ENCODE results near the gene TMEM214. TPM values are rescaled to one million over a fixed set of nuclear protein-coding genes. Genes with fewer than 3 reads are reported as not detected.

Gene TMEM214, protein sequence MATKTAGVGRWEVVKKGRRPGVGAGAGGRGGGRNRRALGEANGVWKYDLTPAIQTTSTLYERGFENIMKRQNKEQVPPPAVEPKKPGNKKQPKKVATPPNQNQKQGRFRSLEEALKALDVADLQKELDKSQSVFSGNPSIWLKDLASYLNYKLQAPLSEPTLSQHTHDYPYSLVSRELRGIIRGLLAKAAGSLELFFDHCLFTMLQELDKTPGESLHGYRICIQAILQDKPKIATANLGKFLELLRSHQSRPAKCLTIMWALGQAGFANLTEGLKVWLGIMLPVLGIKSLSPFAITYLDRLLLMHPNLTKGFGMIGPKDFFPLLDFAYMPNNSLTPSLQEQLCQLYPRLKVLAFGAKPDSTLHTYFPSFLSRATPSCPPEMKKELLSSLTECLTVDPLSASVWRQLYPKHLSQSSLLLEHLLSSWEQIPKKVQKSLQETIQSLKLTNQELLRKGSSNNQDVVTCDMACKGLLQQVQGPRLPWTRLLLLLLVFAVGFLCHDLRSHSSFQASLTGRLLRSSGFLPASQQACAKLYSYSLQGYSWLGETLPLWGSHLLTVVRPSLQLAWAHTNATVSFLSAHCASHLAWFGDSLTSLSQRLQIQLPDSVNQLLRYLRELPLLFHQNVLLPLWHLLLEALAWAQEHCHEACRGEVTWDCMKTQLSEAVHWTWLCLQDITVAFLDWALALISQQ
- 21.2 and 26.9 TPM in 2 replicates for total RNA-seq

DNA sequence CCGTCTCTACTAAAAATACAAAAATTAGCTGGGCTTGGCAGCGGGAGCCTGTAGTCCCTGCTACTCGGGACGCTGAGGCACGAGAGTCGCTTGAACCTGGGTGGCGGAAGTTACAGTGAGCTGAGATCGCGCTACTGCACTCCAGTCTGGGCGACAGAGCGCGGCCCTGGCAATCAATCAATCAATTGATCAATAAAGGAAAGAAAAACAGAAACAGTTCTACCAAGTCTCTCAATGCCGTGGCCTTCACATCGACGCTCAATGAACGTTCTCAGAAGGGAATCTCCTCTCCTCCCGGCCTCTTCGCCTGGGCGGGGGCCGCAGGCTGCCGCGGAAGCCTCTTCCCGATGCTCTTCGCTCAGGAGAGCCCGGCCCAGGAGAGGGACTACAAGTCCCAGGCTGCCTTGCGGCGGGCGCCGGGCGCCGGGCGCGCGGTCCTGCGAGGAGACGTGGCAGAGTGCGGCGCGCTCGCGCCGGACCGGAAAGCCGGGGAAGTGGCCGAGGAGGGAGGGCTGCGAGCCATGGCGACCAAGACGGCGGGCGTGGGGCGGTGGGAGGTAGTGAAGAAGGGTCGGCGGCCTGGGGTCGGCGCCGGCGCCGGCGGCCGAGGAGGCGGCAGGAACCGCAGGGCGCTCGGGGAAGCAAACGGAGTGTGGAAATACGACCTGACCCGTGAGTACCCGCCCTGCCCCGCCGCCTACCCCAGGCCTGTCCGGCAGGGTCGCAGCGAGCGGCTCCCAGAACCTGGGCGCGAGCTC lies at the start of gene TMEM214:
Gene TMEM214 (plus strand): TSS at position 471 of the 758 bp plus-strand sequence. CDS start 51 bp downstream, at position 522.
- peak; percentile 67 for DNase-seq (ENCODE audit: low read depth, low spot score)

DNA sequence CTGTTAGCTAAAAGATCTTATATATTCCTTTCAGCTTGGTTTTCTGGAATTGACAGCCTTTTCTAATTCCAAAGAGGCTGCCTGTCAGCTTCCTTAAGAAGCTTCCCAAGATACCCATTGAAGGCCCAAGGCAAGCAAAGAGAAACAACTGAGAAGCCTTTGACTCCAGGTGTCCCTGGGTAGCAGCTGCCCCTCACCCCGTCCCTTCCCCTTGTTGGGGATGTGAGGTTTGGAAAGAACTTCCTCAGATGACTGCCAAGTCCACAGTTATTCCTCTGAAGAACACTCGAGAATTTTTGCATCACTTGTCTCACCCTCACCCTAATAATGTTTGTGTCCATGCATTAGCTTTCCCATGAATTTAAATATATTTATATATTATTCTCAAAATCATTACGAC lies 49.0 kb upstream of the TMEM214 start:
- DNase-seq (ENCODE audit: low read depth, low spot score): no peak

DNA sequence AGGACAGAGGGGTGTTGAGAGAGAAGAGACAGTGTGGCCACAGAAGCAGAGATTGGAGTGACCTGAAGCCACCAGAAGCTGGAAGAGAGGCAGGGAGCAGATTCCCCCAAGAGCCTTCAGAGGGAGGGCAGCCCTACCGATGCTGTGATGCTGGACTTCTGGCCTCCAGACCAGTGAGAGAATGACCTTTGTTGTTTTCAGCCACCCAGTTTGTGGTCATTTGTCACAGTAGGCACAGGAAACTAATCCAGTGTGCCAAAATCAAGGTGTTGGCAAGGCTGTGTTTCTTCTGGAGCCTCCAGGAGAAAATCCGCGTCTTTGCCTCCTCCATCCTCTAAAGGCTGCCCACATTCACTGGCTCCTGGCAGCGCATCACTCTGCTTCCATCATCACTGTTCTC lies 47.0 kb upstream of the TMEM214 start:
- no peak for DNase-seq (ENCODE audit: low read depth, low spot score)

DNA sequence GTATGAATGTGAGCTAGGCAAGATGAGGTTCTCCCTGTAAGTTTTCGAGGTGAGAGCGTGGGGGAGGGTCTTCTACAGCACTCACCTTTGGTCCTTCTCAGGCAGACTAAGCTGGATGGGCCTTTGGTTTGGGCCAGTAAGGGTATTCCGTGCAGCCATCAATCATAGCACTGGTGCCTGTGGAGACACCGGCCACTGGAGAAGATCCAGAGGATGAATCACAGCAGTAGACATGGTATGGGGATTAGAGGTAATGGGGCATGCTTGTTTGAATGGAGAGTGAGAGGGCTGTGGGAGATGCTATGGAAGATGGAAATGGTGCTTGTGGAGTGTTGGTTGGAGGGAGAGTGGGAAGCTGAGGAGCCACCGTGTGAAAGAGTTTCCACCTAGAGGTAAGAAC lies 46.2 kb upstream of the TMEM214 start:
- no peak for DNase-seq (ENCODE audit: low read depth, low spot score)

DNA sequence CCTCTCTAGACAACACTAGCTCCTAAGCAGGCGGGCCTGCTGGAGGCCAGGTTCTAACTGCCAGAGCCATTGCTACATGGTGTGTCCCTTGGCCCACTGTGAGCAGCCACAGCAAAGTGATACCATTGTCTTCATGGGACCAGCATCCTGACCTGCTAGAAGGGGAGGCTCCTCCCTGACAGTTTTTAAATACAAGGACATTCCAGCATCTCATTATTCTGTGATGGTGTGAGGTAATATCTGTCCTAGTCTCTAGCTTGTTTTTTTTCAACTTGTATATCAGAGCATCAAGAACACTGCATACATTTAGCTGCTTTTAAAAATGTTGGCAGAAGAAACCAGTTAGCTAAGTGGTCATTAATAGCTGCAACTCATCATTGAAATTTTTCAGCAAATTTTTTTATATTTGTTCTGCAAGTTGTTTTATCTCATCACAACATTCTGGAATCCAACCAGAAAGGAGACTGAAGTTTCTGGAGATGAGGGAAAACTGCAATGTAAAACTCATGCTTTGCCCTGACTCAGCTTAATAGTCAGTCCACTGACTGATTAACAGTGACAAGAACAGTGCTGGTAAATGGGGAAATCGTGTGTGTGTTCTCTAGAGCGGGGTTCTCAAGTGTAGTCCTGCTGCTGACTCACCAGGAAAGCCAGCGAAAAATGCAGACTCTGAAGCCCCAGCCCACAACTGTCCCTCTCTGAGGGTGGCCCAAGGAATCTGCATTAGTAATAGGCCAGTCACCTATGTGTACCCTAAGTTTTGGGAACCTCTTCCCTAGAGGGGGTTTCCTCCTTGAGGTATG lies 44.5 kb upstream of the TMEM214 start:
- DNase-seq (ENCODE audit: low read depth, low spot score): no peak

DNA sequence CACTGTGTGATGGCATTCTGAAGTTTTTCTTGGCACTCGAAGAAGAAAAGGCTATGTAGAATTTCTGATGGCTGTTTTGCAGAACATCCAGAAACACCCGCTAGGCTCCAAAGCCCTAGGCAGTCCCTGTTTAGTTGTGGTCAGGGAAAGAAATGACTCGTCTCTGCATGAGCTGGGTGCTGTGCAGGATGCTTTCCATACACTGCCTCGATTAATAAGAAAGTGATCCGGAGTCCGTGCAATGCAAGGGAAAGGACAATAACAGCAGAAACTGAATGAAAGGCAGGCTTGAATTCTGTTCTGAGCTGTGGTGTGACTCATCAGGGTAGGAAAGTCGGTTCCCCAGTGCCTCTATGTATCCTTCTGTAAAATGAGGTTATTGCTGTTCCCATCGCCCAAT lies 43.6 kb upstream of the TMEM214 start:
- no peak for DNase-seq (ENCODE audit: low read depth, low spot score)

DNA sequence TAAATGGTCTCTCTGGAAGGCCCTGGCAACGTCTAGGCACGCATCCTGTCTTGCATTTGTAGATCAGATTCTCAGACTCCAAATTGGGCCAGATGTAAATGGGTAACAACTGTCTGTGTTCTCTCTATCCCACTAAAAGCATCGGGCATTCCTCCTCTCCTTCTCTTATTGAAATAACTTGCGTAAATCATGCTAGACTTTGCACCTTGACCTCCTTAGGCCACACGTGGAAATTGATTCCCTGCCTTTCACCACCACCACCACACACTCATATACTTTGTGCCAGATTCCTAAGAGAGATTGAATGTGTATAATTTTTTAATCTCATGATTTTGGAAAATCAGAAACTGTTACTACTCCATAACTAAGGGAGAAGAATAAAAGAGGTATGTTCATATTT lies 41.0 kb upstream of the TMEM214 start:
- no peak for DNase-seq (ENCODE audit: low read depth, low spot score)

DNA sequence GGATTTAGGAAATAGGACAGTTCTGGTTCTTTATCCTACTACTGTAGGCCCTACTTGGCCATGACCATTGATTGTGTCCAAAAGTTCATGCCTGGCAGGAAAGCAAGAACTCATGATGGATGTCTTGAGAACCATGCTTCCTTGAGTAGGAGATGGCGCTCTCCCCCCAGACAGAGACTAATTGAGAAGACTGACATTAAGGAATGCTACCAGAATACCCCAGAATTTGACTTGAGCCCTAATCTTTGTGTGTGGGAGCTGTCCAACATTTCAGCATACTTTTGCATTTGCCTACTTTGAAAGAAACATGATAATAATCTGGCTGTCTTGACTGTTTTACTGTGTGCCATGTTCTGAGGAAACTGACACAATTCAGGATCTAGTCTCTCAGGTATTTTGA lies 39.0 kb upstream of the TMEM214 start:
- no peak for DNase-seq (ENCODE audit: low read depth, low spot score)

DNA sequence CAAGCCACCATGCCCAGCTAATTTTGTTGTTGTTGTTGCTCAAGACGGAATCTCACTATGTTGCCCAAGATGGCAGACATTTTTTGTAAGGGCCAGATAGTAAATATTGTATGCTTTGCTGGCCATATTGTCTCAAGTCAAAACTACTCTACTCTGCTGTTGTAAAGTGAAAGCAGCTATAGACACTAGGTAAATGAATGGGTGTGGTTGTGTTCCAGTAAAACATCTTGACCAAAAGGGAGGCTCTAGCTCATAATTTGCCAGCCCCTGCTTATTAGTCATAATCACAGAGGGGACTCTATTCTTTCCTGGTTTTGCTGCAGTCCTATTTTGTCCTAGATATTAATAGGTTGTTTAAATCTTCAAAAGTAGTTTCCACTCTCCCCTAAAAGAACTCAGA lies 37.8 kb upstream of the TMEM214 start:
- DNase-seq (ENCODE audit: low read depth, low spot score): no peak

DNA sequence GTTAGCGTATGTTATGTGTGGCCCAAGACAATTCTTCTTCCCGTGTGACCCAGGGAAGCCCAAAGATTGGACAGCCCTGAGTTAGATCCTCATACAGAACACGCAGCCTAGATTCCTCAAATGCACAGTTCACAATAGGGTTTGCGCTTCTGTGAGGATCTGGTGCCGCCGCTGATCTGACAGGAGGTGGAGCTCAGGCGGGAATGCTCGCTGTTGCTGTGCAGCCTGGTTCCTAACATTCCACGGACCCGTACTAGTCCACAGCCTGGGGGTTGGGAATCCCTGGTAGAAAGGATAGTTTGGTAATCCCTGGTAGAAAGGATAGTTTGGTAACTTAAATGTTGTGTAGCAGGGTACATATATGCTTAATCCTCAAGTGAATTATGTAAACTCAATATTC lies 35.4 kb upstream of the TMEM214 start:
- no peak for DNase-seq (ENCODE audit: low read depth, low spot score)

DNA sequence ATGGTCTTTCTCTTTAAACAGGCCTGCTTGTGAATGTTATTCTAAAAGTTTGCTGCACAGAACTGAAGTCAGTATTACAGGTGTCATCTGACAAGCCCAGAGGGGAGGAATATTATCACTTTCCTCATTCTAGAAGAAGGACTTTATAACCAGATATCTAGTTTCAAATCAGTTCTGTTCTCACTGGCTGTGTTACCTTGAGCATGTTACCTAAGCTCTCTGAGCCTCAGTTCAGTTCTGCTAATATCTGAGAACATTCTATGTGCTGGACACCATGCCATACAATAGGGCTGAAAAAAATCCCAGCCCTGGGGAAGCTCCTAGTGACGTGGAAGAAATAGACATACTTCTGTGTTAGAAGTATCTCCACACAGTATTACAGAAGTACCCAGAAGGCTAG lies 34.4 kb upstream of the TMEM214 start:
- DNase-seq (ENCODE audit: low read depth, low spot score): no peak

DNA sequence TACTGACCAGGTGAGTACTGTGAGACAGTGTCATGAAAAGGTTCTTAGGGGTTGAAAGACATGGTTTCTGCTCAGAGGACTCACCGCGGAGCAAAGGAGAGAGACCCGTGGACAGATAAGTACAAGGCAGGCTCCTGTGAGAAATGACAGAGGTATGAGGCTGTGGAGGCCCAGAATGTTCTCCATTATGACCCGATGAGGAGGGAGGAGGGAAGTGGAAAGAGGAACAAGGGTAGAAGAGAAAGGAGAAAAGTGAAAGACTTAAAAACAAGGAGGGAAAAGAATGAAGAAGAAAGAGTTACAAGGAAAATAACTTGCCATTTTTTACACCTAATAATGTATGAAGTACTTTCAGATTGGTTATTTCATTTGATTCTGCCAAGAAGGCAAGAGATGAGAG lies 32.5 kb upstream of the TMEM214 start:
- DNase-seq (ENCODE audit: low read depth, low spot score): no peak

DNA sequence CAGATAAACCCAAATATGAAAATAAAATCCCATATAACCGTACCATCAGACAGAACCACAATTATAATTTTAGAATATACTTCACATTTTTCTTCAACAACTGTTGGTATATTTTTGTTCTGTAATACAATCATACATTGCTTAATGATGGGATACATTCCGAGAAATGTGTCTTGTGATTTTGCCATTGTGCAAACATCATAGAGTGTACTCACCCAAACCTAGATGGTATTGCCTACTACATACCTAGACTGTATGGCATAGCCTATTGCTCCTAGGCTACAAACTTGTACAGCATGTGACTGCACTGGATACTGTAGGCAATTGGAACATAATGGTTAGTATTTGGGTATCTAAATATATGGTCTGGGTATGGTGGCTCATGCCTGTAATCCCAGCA lies 31.8 kb upstream of the TMEM214 start:
- no peak for DNase-seq (ENCODE audit: low read depth, low spot score)

DNA sequence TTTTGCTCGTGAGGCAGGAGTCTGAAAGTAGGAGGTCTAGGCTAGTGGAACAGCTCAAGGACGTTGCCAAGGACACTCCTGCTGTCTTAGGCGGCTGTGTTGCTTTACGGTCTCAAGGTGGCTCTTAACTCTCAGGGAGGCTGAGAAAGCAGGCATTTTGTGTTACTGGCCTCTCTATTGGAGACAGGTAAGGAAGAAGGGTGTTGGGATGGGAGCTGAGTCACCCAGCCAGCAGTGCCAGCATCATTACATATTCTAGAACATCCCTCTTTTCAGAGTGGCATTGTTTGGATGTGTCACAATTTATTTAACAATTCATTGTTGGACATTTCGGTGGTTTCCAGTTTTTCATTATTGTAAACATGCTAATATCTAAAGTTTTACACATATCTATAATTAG lies 30.8 kb upstream of the TMEM214 start:
- no peak for DNase-seq (ENCODE audit: low read depth, low spot score)

DNA sequence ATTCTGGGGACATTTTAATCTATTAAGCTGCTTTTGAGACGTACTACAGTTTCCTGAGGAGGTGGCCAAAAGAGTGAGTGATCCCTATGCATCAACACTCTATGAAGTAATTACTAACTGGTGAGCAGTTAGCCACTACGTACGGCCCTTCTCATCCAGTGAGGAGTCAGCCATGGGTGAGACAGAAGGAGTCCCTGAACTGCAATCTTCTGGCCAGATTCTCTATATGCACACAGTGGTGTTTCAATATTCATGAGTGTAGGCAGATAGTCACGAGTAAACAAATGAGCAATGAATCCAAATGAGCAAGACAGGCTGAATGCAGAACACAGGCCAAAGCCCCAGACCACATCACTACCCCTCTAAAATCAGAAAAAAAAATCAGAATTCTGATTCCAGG lies 29.8 kb upstream of the TMEM214 start:
- no peak for DNase-seq (ENCODE audit: low read depth, low spot score)

DNA sequence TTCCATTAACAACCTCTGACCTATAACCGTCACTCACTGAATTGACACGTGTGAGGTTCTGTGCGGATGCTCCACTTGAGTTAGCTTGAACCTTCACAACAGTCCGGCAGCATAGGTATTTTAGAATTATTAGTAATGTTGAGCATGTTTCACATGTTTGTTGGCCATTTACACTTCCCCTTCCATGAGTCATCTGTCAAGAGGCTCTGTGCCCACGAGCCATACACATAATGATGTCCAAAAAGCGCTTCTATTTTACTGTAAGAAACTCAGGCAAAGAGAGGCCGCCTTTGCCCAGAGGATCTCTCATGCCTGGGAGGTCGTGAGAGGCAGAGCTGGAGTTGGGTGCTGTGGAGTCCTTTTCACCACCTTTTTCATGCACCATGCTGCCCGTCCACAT lies 28.9 kb upstream of the TMEM214 start:
- no peak for DNase-seq (ENCODE audit: low read depth, low spot score)

DNA sequence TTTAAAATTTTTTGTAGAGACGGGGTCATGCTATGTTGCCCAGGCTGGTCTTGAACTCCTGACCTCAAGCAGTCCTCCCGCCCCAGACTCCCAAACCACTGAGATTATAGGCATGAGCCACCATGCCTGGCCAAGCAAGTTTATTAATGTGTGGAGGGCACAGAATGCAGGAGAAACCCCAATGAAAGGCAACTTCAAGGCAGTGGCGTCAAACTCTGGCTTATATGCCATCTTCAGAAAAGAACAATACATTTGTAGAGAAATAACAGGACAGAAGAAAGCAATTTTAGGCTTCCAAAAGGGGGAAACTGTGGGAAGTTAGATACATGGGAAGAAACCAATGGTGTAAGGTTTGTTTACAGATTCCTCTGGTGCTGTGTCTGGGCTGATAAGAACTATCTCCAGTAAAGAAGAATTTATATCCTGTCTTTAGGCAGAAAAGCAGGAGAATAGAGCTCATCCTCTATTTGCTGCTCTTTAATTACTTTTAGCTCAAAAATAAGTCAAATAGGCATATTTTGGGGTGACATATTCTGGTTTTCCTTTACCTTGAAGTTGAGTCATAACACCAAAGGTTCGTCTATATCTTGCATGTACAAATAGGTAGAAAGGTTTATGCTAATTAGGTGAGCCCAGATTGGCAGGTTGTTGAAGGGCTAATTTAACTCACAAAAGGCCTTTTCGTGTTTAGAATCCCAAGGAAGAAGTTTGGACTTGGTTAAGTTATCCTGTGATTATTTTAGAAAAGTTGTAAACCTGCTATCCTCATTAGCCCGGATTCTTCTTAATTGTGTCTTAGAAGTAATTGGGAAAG lies 26.0 kb upstream of the TMEM214 start:
- no peak for DNase-seq (ENCODE audit: low read depth, low spot score)

DNA sequence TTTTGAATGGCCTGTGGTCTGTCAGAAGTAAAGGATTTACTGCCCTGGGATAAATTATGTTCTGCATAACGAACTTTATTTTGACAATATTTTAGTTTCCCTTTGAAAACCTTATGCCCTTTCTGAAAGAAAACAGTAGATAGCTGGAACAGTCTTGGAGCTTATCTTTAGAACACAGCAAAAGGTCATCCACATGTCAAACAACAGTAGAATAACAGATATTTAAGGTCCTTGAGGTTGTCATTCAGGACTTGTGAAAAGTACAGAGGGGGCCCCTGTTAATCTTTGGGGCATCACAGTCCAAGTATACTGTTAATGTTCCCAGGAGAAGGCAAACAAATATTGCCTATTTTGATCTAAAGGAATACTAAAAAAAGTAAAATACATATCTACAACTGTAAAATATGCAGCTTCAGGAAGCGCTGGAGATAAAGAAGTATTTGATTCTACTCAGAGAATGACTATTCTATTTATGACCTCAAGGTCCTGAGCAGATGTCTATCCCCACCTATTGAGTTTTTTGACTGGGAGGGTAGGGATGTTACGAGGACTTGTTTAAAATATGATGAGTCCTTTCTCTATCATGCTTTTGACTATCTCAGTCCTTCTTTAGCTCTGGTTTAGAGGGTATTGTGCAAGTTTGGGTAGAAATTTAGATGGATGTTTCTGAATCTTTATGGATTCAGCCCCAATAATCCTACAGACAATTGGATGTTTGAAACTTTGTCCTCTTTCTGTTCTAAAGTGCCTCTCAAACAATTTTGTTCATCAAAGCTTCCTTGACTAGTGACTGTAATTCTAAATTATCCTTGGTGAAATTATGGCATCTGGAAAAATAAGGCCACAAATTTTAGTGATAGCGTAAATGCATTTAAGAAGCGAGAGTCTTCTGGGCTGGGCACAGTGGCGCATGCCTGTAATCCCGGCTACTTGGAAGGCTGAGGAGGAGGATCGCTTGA lies 25.1 kb upstream of the TMEM214 start:
- DNase-seq (ENCODE audit: low read depth, low spot score): no peak

DNA sequence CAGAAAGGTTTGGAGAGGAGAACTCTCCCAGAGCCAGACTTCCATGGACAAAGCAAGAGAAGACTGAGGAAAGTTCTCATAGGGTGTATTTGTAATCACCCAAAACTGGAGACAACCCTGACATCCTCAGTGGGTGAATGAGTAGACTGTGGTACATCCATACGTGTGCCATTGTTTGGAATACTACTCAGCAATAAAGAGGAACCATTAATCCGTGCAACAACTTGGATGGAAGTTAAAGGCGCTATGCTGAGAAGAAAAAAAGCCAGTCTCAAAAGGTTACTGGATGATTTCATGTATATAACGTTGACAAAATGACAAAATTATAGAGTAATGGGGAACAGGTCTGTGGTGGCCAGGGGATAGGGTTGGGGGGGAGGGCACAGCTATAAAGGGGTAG lies 24.1 kb upstream of the TMEM214 start:
- no peak for DNase-seq (ENCODE audit: low read depth, low spot score)

Data from pulmonary artery endothelial cell (primary cell).